ENCODE results near the gene CELSR1.
"Not testable (repeated sequence)": the region's sequence is repeated elsewhere in the genome, so short reads cannot be mapped to it uniquely, and the experiment has no call there.

Gene CELSR1

GRCh38 chr22:46397951-46398350 is 139.5 kb downstream of the CELSR1 start:
- no peak for DNase-seq

- DNase-seq, result no peak
Measured at GRCh38 chr22:46397514-46397913, 139.9 kb downstream of the CELSR1 start.

DNA sequence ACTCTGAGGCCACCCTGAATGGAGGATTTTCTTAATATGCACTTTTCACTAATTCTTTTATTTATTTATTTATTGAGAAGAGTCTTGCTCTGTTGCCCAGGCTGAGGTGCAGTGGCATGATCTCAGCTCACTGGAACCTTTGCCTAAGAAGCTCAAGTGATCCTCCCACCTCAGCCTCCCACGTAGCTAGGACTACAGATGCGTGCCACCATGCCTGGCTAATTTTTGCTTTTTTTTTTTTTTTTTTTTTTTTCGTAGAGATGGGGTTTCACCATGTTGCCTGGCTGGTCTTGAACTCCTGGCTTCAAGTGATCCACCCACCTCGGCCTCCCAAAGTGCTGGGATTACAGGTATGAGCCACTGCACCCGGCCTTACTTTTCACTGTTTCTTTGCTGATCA is 140.4 kb downstream of the CELSR1 start:
- not testable (repeated sequence) for DNase-seq

- DNase-seq, result no peak
Measured at GRCh38 chr22:46395145-46395544, 142.3 kb downstream of the CELSR1 start.

DNA sequence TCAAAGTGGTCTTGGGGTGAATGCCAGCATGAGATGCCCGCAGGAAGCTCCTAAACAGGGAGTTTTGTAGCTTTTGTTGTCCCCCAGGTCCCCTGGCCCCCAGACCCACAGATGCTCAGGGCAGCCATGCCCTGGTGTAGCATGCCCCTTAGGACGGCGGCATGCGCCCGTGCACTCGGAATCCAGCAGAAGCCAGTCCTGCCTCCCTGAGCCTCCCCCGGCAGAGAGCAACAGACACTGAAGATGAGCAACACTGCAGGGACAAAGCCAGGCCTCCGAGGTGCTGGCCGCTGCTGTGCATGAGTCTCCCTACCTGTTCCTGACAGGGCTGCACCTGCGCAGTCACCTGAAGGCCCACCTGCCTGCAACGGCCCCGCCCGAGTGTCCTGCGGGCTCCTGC is 142.8 kb downstream of the CELSR1 start:
- no peak for DNase-seq

DNA sequence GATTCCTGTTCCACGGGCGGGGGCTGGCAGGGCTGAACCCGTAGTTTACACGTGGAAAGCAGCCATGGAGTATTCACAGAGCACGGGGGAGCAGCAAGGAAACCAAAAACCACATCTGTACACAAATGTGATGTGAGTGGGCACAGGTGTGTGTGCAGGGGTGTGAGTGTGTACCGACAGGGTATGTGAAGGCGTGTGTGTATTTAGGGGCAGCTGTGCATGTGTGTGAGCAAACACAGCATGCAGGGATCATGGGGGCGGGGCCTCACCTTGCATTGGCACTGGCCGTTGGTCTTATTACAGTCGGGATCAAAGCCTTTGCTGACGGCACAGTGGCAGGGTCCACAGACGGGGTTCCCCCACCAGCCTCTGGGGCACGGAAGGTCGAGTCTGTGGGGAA is 143.5 kb downstream of the CELSR1 start:
- no peak for DNase-seq

DNA sequence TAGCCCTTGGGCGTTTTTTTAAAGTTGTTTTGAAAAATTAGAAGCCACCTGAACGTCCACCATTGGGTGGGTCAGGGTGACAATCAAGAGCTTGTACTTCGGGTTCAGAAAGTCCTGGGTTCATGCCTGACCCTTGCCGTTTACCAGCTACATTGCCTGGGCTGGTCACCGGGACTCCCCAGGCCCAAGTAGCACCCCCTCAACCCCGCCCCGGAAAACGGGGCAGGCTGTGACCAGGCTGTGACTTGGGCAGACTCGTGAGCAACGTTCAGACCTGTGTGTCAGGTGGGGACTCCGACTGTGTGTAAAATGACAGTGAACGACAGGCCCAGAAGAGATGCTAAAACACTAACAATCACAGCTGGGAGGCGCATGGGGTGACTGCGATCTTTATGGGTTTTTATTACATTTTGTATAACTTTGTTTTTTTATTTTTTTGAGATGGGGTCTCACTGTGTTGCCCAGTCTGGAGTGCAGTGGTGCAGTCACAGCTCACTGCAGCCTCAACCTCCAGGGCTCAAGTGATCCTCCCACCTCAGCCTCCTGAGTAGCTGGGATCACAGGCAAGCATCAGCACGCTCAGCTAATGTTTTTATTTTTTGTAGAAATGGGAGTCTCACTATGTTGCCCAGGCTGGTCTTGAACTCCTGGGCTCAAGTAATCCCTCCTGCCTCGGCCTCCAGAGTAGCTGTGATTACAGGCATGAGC is 145.1 kb downstream of the CELSR1 start:
- DNase-seq, result no peak

GRCh38 chr22:46391486-46392136 is 145.8 kb downstream of the CELSR1 start:
- no peak for DNase-seq

- peak; percentile 78 for DNase-seq
Measured at GRCh38 chr22:46390652-46391301, 146.6 kb downstream of the CELSR1 start.

GRCh38 chr22:46390105-46390651 is 147.2 kb downstream of the CELSR1 start:
- no peak for DNase-seq

GRCh38 chr22:46389081-46389480 is 148.3 kb downstream of the CELSR1 start:
- DNase-seq, result no peak

DNA sequence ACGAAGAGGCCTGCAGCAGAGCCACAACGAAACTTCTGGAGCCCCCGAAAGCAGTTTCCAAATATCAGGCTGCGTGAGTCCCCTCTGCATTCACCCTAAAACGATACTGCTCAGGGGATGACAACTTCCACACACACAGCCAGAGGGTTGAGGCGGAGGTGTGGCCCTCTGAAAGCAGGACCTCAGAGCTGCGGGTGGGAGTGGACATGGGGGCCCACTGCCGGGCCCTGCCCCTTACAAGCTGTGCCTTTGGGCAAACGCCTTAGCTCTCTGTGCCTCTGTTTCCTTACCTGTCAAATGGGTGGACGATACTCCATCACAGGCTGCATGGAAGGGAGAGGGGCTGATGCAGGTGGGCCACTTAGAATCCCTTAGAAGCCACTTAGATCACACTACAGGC is 148.8 kb downstream of the CELSR1 start:
- no peak for DNase-seq

DNA sequence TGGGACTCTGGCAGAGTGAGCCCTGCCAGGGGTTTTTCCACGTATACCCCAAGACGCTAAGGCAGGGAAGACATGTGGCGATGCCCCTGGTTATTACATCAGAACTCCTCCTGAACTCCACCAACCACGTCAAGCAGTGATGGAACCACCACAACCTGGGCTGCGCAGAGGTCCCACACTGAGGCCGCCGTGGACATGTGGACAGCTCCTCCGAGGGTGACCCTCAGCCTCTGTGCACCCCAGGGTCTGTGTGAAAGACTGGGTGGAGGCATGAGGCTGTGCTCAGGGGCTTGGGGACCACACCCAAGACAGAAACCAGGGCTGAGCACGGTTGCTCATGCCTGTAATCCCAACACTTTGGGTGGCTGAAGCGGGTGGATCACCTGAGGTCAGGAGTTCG is 149.7 kb downstream of the CELSR1 start:
- DNase-seq, result no peak

DNA sequence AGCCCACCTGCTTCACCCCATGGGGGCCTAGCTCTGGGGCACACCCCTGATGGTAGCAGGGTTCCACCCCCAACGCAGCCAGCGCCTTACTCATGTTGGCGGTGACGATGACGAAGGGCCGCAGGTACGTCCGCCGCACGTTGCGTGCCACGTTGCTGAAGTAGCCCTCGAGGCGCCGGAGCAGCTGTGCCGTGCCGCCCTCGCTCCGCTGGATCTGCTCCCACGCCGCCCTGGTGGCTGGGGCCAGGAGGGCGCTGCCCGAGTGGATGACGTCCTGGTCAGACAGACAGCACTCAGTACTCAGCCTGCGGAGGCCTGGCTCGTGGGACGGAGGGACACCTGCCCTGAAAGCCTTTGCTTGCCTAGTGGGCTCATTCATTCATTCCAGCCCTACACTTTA is 151.1 kb downstream of the CELSR1 start:
- DNase-seq, result no peak

DNA sequence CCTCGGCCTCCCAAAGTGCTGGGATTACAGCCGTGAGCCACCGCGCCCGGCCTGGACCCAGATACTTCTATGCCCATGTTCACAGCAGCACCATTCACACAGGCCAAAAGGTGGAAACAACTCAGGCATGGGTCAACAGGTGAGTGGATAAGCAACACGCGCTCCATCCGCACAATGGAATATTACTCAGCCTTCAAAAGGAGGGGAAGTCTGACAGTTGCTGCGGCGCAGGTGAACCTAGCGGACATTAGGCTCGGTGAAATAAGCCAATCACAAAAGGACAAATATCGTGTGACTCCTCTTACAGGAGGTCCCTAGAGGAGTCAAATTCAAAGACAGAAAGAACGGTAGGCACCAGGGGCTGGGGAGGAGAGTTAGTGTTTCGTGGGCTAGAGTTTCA is 154.9 kb downstream of the CELSR1 start:
- no peak for DNase-seq

GRCh38 chr22:46381731-46382130 is 155.7 kb downstream of the CELSR1 start:
- DNase-seq, result no peak

GRCh38 chr22:46381142-46381541 is 156.3 kb downstream of the CELSR1 start:
- no peak for DNase-seq

DNA sequence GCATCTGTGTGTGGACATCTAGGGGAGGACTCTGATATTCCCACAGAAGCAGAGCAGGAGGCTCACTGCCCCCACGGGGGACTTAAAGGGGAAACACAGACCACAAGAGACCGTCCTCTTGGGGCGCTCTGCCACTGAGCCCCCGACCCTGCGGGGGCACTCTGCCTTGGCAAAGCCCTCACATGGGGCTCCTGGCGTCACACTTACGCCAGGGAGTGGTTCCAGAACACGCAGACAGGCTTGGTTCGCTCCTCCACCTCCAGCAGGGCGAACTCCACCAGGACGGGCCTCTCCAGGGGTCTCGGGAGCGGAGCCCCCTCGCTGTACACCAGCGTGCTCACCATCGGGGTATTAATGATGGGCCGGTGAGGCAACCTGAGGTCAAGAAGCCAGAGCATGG is 156.8 kb downstream of the CELSR1 start:
- DNase-seq, result no peak

DNA sequence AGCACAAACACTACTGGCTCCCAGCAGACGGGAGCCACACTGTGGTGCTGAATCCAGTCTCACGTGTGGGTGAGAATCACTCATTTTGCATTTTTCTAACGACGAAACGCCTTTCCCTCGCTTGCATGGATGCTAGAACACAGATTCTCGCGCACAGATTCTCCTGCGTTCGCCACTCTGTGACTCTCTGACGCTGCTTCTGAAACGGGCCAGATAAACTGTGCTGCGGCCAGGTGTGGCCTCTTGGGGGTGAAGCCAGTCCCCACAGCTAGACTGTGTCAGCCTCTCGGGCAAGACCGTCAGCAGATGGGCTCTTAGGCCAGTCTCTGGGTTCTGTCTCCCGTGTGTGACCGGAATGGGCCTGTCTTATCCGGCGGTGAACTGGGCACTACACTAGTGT is 157.4 kb downstream of the CELSR1 start:
- no peak for DNase-seq

DNA sequence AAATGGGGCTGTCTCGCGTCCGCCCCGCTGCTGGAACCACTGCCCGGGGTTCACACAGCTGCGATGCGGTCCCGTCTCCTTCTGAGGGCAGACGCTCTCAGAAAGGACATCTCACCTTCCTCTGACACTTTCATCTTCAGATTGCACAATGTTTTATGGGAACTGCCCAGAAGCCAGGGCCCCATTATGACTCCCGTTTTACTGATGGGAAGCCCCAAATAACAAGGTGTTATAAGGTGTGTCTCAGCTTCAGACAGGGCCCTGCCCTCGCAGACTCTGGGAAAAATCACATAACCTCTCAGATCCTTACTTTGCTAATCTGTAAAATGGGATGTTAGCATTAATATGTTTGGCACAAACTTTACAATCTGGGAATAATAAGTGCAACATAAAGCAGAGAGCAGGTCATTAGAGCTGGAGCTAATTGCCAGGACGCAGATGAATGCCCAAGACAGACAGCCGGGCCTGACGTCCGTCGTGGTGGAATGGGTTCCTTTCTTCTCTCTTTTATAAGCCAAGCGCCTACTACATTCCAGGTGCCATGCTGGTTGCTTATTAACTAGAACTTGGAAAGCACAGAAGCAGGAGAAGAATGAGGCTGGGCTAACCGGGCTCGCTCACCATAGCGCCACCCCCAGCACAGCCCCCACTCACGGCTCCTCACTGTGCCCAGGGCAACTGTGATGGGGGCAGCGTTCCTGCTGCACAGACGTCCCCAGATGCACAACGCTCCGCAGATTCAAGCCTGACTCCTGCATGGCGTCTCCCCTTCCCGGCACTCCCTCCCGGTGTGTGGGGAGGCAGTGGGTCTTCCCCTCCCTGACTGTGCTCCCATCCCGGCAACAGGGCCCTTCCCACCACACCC is 158.1 kb downstream of the CELSR1 start:
- DNase-seq, result peak; percentile 65

GRCh38 chr22:46378426-46379065 is 158.9 kb downstream of the CELSR1 start:
- peak; percentile 68 for DNase-seq

Data from right kidney (tissue), 1 donor.